Ishikawa (cell line): ENCODE data around the gene SYNJ1.

Experiments used
- CEBPB ChIP-seq: IDR thresholded peaks from 2 replicates; pipeline ENCODE4 v1.6.1; 2012
- CREB1 ChIP-seq: IDR thresholded peaks from 2 replicates; pipeline ENCODE4 v1.6.1; 2012; ENCODE audit warnings: low read depth
- EGR1 ChIP-seq: IDR thresholded peaks from 2 replicates; pipeline ENCODE4 v1.6.1; 2012
- EP300 ChIP-seq: IDR thresholded peaks from 2 replicates; pipeline ENCODE4 v1.6.1; 2012; ENCODE audit warnings: borderline replicate concordance
- FOXM1 ChIP-seq: IDR thresholded peaks from 2 replicates; pipeline ENCODE4 v1.6.1; 2012; ENCODE audit warnings: low read depth, borderline replicate concordance
- NFIC ChIP-seq: IDR thresholded peaks from 2 replicates; pipeline ENCODE4 v1.6.1; 2012
- RAD21 ChIP-seq: IDR thresholded peaks from 2 replicates; pipeline ENCODE4 v1.6.1; 2012; ENCODE audit warnings: low read depth
- REST ChIP-seq: IDR thresholded peaks from 2 replicates; pipeline ENCODE4 v1.6.1; 2012; ENCODE audit warnings: low read depth, mild to moderate bottlenecking
- TAF1 ChIP-seq: IDR thresholded peaks from 2 replicates; pipeline ENCODE4 v1.6.1; 2012; ENCODE audit warnings: low read depth, mild to moderate bottlenecking
- TCF12 ChIP-seq: IDR thresholded peaks from 2 replicates; pipeline ENCODE4 v1.6.1; 2012; ENCODE audit warnings: low read depth
- TEAD4 ChIP-seq: IDR thresholded peaks from 2 replicates; pipeline ENCODE4 v1.6.1; 2012
- USF1 ChIP-seq: IDR thresholded peaks from 2 replicates; pipeline ENCODE4 v1.6.1; 2012
- YY1 ChIP-seq: IDR thresholded peaks from 2 replicates; pipeline ENCODE4 v1.6.1; 2012; ENCODE audit warnings: low read depth
- ZBTB7A ChIP-seq: IDR thresholded peaks from 2 replicates; pipeline ENCODE4 v1.6.1; 2012; ENCODE audit warnings: low read depth
- TF ChIP-seq, protein P1 (sequence below): IDR thresholded peaks from 2 replicates; pipeline ENCODE4 v1.6.1; 2012

Gene SYNJ1

DNA sequence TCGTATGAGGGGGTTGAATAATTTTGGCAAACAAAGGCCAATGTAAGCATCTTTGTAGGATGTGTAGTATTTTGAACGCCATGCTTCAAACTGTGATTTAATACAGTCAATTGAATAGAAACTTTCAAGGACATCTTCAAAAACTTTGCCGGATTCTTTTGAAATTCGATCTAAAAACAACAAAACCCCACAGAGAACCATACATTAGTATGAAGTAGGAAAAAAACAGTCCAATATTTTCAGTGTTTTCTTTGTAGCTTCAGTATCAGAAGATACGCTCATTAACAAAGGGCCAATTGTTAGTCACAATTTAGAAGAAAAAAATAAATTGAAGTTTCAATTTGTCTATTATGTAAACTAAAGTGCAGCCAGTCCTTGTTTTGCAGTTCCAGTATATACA, 20.7 kb upstream of the SYNJ1 start:
- no peak for TF ChIP-seq EGR1
- TF ChIP-seq, protein P1, sequence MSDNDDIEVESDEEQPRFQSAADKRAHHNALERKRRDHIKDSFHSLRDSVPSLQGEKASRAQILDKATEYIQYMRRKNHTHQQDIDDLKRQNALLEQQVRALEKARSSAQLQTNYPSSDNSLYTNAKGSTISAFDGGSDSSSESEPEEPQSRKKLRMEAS: no peak
- no peak for TF ChIP-seq NFIC
- no peak for TF ChIP-seq EP300
- TF ChIP-seq ZBTB7A: no peak
- TF ChIP-seq REST: no peak
- TF ChIP-seq TEAD4: no peak
- TF ChIP-seq TCF12: no peak
- no peak for TF ChIP-seq CREB1
- TF ChIP-seq CEBPB: no peak
- TF ChIP-seq RAD21: no peak
- TF ChIP-seq USF1: no peak
- TF ChIP-seq FOXM1: no peak
- TF ChIP-seq YY1: no peak
- TF ChIP-seq TAF1: no peak

DNA sequence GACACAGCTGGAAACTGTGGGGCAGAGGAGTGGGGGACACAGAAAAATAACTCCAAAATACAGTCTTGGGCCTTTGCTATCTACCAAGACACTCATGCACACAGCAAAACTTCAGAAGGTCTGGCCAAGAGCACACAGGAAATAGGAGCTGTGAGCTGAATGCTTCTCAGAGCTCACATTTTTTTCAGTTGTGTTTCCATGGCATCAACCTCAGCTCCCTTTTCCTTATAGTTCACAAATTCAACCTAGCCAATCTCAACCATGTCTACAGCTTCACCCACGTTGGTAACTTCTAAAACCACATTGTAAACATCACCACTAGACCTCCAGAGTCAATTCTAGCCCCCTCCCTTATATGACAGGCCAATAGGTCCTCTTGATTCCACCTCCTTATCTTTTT, 19.6 kb upstream of the SYNJ1 start:
- no peak for TF ChIP-seq REST
- no peak for TF ChIP-seq TEAD4
- no peak for TF ChIP-seq CEBPB
- no peak for TF ChIP-seq NFIC
- TF ChIP-seq CREB1: no peak
- TF ChIP-seq TAF1: no peak
- TF ChIP-seq ZBTB7A: no peak
- TF ChIP-seq, protein P1: no peak
- TF ChIP-seq TCF12: no peak
- TF ChIP-seq FOXM1: no peak
- TF ChIP-seq RAD21: no peak
- TF ChIP-seq EGR1: no peak
- TF ChIP-seq YY1: no peak
- TF ChIP-seq EP300: no peak
- no peak for TF ChIP-seq USF1

- no peak for TF ChIP-seq EP300
- TF ChIP-seq TAF1: no peak
- no peak for TF ChIP-seq TCF12
- no peak for TF ChIP-seq FOXM1
- TF ChIP-seq CEBPB: no peak
- TF ChIP-seq ZBTB7A: no peak
- no peak for TF ChIP-seq YY1
- TF ChIP-seq NFIC: no peak
- TF ChIP-seq USF1: no peak
- TF ChIP-seq CREB1: no peak
- TF ChIP-seq RAD21: no peak
- no peak for TF ChIP-seq EGR1
- TF ChIP-seq REST: no peak
- no peak for TF ChIP-seq TEAD4
- TF ChIP-seq, protein P1: no peak
These were observed 14.6 kb upstream of the SYNJ1 start for GRCh38 chr21:32742396-32742795.

GRCh38 chr21:32741336-32741735, 13.5 kb upstream of the SYNJ1 start:
- no peak for TF ChIP-seq TCF12
- TF ChIP-seq NFIC: no peak
- TF ChIP-seq TEAD4: no peak
- no peak for TF ChIP-seq CEBPB
- TF ChIP-seq REST: no peak
